ENCODE measurements around the gene PVALEF. TPM values are rescaled to one million over a fixed set of nuclear protein-coding genes. Genes with fewer than 3 reads are reported as not detected.

PVALEF gene
- total and polyA plus RNA-seq, 2 donors = not detected

DNA sequence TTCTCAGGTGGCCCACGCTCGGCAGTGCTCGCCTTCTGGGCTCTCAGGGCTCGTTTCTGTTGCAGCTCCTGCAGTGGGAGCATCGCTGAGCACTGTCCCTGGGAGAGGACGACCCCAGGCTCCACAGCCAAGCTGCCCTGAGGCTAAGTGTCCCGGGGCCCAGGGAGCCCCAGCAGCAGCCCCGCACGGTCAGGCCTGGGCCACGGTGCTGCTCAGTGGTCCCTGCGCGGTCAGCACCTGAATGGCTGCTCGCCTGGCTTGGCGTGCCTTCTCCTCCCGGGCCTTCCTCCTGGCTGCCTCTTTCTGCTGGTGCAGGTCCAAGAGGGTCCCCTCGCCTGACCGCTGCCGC, 34.1 kb downstream of the PVALEF start:
- 93% methylated on average over 18 of the region's 18 CpGs for WGBS
- H3K4me1 ChIP-seq (ENCODE audit: insufficient read depth) = no peaks in the 10 kb centered on the region
- DNase-seq (ENCODE audit: extremely low spot score) = no peak
- no peaks in the 10 kb centered on the region for H3K36me3 ChIP-seq (ENCODE audit: insufficient read depth)
- H3K4me3 ChIP-seq (ENCODE audit: low read depth, low read length) = no peak overlapping the region
- H3K27ac ChIP-seq (ENCODE audit: low read depth) = no peak overlapping the region

DNA sequence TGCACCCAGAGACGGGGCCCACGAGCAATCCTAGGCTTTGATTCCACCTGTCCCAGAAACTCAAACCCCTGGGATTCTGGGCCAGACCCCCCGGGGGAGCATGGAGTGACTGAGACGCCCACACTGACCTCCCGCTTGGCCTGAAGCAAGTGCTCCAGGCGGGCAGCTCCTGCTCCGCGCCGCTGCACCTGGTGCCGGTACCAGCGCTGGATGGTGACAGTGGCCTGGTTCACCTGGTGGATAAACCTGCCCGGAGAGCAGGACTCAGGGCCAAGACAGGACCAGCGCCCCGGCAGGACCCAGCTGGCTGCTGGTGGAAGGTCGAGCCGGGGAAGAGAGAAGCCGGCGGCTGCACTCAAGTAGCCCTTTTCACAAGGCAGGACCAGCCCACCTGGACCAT, 34.9 kb downstream of the PVALEF start:
- Histone ChIP-seq H3K27ac (ENCODE audit: low read depth) (no peak overlapping the region), H3K4me3 (ENCODE audit: low read depth, low read length) (no peak overlapping the region), H3K4me1 (ENCODE audit: insufficient read depth) (no peaks in the 10 kb centered on the region), H3K36me3 (ENCODE audit: insufficient read depth) (no peaks in the 10 kb centered on the region)
- WGBS = 95% methylated on average over 18 of the region's 18 CpGs
- DNase-seq (ENCODE audit: extremely low spot score) = no peak

DNA sequence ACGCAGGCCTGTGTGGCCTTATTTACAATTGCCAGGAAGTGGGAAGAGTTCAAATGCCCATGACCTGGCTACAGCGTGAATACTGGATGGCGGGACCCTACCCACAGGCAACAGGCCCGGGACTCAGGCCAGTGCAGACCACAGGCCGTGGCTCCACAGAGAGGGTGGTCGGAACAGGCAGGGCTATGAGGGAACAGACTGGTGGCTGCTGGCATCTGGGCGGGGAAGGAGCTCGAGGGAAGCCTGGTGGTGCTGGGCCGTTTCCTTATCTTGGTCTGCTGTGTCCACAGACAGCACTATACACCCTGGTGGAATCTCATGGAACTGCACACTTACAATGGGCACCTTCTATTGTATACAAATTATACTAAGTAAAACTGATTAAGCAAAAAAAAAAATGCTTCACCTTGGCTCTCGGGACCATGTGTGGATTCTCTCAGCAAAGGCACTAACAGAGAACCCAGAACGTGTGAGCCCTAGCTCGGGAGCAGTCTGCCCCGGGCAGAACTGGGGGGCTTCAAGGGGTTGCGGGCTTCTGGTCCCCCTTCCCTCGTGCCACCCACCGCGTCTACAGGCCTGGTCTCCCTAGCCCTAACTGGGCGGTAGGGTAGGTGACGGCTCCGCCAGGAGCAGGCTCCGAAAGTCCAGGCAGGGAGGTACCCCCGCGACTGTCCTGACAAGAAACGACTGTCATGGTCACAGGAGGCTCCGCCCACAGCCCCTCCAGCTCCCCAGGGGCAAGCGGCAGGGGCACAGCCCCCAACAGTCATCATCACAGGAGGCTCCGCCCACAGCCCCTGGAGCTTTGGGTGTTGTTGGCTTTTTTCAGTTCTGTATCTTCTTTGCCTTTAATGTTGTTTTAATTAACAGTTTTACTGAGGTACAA, 35.6 kb downstream of the PVALEF start:
- no peak for DNase-seq (ENCODE audit: extremely low spot score)
- H3K4me1 ChIP-seq (ENCODE audit: insufficient read depth) = no peaks in the 10 kb centered on the region
- no peak overlapping the region for H3K27ac ChIP-seq (ENCODE audit: low read depth)
- H3K36me3 ChIP-seq (ENCODE audit: insufficient read depth) = no peaks in the 10 kb centered on the region
- WGBS = 75% methylated on average over 27 of the region's 27 CpGs
- H3K4me3 ChIP-seq (ENCODE audit: low read depth, low read length) = no peak overlapping the region

DNA sequence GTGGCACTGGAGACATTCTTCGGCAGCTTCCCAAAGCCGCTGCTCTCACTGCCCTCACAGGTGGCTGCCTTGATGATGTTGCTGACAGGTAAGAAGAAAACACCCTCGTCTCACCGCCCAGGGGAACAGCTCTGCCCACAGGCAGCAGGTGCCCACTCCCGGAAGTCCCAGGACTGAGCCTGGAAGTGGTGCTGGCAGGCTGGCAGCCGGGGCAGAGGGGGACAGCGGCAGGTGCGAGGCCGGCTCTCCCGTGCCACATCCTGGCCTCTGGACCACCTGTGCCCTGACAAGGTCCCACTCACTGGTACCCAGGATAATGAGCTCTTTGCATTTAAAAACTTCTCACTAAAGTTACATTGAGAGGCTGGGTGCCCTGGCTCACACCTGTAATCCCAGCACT, 37.0 kb downstream of the PVALEF start:
- Histone ChIP-seq H3K4me1 (ENCODE audit: insufficient read depth) (no peaks in the 10 kb centered on the region), H3K36me3 (ENCODE audit: insufficient read depth) (no peaks in the 10 kb centered on the region), H3K27ac (ENCODE audit: low read depth) (no peak overlapping the region), H3K4me3 (ENCODE audit: low read depth, low read length) (no peak overlapping the region)
- WGBS = 96% methylated on average over 10 of the region's 10 CpGs
- no peak for DNase-seq (ENCODE audit: extremely low spot score)

DNA sequence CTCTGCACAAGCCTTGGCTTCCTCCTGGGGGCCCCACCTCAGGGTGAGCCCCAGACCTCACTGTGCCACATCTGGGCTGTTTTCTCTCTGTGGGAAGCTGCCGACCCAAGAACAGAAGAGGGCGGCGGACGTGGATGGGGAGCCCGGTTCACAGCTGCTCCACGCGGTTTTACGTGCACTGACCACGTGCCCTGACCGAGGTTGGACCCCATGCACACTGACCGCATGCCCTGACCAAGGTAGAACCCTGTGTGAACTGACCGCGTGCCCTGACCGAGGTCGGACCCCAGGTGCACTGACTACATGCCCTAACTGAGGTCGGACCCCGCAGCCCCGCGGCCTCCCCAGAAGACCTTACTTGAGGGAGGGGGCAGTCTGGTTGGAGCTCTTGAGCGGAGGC, 37.8 kb downstream of the PVALEF start:
- no peaks in the 10 kb centered on the region for H3K4me1 ChIP-seq (ENCODE audit: insufficient read depth)
- no peak overlapping the region for H3K27ac ChIP-seq (ENCODE audit: low read depth)
- H3K4me3 ChIP-seq (ENCODE audit: low read depth, low read length) = no peak overlapping the region
- 94% methylated on average over 20 of the region's 20 CpGs for WGBS
- no peaks in the 10 kb centered on the region for H3K36me3 ChIP-seq (ENCODE audit: insufficient read depth)
- no peak for DNase-seq (ENCODE audit: extremely low spot score)

DNA sequence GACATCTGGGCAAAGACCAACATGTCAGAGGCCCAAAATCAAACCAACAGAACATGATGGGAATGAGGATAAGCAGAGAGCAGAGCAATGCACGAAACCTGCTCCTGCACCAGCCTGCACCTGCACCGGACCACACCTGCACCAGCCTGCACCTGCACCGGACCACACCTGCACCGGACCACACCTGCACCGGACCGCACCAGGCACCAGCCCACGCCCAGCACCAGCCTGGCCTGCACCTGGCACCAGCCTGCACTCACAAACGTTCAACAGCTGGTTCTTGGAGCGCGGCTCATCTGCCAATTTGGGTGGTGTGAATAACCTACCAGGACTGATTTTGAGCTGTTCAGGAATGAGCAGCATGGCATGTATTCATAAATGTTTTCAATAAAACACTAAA, 39.3 kb downstream of the PVALEF start:
- no peaks in the 10 kb centered on the region for H3K4me1 ChIP-seq (ENCODE audit: insufficient read depth)
- no peaks in the 10 kb centered on the region for H3K36me3 ChIP-seq (ENCODE audit: insufficient read depth)
- H3K4me3 ChIP-seq (ENCODE audit: low read depth, low read length) = no peak overlapping the region
- H3K27ac ChIP-seq (ENCODE audit: low read depth) = no peak overlapping the region
- DNase-seq (ENCODE audit: extremely low spot score) = no peak
- WGBS = 83% methylated on average over 10 of the region's 10 CpGs

DNA sequence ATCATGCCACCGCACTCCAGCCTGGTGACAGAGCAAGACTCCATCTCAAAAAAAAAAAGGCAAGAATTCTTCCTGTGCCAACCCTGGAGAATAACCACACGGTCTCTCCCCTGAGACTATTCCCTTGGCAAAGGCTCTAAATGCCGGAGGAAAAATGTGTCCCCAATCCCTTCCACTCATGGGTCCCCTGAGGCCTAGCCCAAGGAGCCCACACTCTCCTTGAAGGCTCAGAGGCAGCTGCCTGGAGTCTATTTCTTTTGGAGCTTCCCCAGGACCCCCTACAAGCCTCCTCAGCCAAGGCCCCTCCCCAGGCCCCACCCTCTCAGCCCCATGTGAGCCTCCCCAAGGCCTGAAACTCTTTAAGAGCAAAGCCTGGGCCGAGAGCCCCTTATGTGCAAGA, 40.9 kb downstream of the PVALEF start:
- 79% methylated on average over 4 of the region's 4 CpGs for WGBS
- H3K4me1 ChIP-seq (ENCODE audit: insufficient read depth) = no peaks in the 10 kb centered on the region
- no peak overlapping the region for H3K27ac ChIP-seq (ENCODE audit: low read depth)
- no peaks in the 10 kb centered on the region for H3K36me3 ChIP-seq (ENCODE audit: insufficient read depth)
- no peak for DNase-seq (ENCODE audit: extremely low spot score)
- H3K4me3 ChIP-seq (ENCODE audit: low read depth, low read length) = no peak overlapping the region

DNA sequence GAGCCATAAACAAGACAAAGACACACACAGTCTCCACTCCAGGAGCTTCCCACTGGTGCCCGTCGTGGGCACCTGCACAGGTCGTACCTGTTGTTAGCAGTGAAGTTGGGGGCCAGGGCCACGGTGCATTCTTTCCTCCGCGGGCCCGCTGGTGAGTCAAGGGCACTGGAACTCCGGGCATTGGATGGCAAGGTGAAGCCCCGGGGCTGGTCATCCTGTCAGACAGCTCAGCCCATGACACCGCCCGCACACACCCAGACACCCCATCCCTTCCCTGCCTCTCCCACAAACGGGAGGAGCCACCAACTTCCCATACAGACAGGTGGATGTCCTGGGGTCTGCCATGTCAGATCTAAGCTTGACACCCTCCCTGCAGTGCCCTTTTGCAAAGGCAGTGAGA, 41.4 kb downstream of the PVALEF start:
- no peaks in the 10 kb centered on the region for H3K36me3 ChIP-seq (ENCODE audit: insufficient read depth)
- H3K4me1 ChIP-seq (ENCODE audit: insufficient read depth) = no peaks in the 10 kb centered on the region
- 92% methylated on average over 12 of the region's 12 CpGs for WGBS
- DNase-seq (ENCODE audit: extremely low spot score) = no peak
- H3K27ac ChIP-seq (ENCODE audit: low read depth) = no peak overlapping the region
- H3K4me3 ChIP-seq (ENCODE audit: low read depth, low read length) = no peak overlapping the region

DNA sequence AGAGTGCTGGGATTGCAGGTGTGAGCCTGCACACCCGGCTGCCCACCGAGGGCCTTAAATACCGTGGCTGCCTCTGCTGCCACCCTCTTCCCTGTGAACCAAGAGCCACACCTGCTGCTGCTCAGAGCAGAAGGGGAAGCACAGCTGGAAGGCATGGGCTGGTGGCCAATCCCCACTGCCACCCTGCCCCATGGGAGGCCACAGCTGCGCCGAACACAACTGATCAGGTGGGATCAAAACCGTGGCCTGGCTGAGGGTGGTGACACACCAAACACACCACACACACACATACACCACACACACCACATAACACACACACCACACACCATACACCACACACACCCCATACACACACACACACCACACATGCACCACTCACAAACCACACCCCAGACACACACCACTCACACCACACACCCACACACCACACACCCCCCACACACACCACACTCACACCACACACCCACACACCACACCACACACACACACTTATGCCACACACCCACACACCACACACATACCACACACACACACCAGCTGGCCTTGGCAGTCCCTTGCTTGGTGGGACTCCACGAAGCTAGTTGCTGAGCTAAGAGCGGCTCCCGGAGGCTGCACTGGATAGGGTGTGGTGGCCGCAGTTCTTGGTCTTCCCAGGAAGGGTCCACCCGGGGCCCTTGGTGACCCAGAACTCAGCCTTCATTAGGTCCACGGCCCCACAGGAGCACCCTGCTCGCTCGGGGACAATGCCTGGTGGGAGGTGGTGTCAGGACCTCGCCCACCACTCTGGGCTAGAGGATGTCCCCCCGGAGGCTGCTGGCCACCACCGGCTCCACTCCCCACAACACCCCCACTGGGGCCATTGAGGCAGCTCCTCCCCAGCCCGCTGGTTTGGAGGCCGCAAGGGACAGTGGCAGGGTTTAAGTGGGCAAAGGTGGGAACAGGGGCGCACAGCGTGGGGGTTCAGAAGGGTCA, 42.6 kb downstream of the PVALEF start:
- Histone ChIP-seq H3K27ac (ENCODE audit: low read depth) (no peak overlapping the region), H3K4me3 (ENCODE audit: low read depth, low read length) (no peak overlapping the region), H3K36me3 (ENCODE audit: insufficient read depth) (no peaks in the 10 kb centered on the region), H3K4me1 (ENCODE audit: insufficient read depth) (no peaks in the 10 kb centered on the region)
- WGBS = 90% methylated on average over 21 of the region's 21 CpGs
- DNase-seq (ENCODE audit: extremely low spot score) = no peak

DNA sequence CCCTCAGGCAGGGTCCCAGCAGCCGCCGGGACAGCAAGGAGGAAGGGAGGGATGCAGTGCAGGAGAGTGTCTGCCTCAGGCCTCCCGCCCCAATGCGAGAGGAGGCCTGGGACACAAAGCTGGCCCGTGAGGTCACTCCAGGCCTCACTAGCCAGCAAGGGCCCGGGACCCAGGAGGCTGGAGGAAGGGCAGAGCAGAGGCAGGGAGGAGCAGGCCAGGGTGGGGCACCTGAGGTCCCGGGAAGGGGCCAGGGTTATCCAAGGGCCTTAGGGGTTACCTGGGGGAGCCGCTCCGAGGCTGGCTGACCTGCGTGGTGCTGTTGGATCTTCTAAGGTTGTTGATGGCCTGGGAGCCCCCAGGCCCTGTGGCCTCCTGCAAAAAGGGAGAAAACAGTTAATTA, 43.3 kb downstream of the PVALEF start:
- DNase-seq (ENCODE audit: extremely low spot score) = no peak
- Histone ChIP-seq H3K27ac (ENCODE audit: low read depth) (no peak overlapping the region), H3K4me3 (ENCODE audit: low read depth, low read length) (no peak overlapping the region), H3K4me1 (ENCODE audit: insufficient read depth) (no peaks in the 10 kb centered on the region), H3K36me3 (ENCODE audit: insufficient read depth) (no peaks in the 10 kb centered on the region)
- 94% methylated on average over 10 of the region's 10 CpGs for WGBS

DNA sequence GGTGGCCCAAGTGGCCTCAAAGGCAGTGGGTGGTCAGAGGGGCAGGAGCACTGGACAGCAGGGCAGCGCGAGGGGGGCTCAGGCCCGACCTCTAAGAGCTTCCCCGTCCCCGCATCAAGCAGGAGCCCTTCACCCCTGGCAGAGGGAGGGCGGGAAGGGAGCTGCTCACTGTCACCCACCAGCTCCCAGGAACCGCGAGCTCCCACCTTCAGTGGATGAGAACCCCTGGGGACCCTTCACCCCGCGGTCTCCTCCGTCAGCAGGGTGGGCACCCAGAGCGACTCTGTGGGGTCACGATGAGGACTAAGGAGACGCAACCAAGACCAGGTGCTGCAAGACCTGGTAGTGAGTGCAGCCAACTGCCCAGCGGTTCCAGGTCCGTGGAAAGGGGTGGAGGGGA, 43.8 kb downstream of the PVALEF start:
- Histone ChIP-seq H3K4me3 (ENCODE audit: low read depth, low read length) (no peak overlapping the region), H3K36me3 (ENCODE audit: insufficient read depth) (no peaks in the 10 kb centered on the region), H3K27ac (ENCODE audit: low read depth) (no peak overlapping the region), H3K4me1 (ENCODE audit: insufficient read depth) (no peaks in the 10 kb centered on the region)
- no peak for DNase-seq (ENCODE audit: extremely low spot score)
- WGBS = 95% methylated on average over 16 of the region's 16 CpGs

DNA sequence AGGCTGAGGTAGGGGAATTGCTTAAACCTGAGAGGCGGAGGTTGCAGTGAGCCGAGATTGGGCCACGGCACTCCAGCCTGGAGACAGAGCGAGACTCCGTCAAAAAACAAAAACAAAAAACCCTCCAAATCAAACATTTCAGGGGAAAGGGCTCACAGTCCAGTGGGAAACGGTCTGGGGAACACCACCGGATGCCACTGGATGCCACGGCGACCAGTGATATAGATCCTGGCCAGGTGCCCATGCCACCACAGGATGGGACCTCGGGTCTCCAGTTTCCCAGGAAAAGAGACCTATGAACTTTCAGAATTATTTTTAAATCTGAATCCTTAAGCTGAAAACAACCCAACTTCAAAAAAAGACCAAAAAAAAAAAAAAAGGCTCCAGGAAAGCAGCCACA, 45.2 kb downstream of the PVALEF start:
- H3K36me3 ChIP-seq (ENCODE audit: insufficient read depth) = no peaks in the 10 kb centered on the region
- DNase-seq (ENCODE audit: extremely low spot score) = no peak
- WGBS = 82% methylated on average over 10 of the region's 10 CpGs
- H3K4me3 ChIP-seq (ENCODE audit: low read depth, low read length) = no peak overlapping the region
- H3K27ac ChIP-seq (ENCODE audit: low read depth) = no peak overlapping the region
- no peaks in the 10 kb centered on the region for H3K4me1 ChIP-seq (ENCODE audit: insufficient read depth)

DNA sequence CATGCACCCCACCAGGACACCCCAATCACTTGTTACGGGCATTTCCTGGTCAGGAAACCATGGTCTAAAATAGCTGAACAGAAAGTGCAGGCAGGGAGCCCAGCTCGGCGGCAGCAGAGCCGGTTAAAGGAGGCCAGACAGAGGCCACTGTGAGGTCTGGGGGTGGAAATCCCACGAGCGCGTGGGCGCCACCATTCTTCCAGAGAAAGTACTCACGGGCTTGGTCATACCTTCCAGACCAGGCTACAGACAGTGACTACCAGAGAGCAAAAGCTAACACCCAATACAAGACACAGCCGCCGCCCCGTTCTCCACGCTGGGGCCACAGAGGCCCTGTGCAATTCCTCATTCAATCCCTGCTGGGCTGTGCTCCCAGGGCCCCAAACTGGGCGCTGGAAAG, 45.6 kb downstream of the PVALEF start:
- no peaks in the 10 kb centered on the region for H3K36me3 ChIP-seq (ENCODE audit: insufficient read depth)
- no peaks in the 10 kb centered on the region for H3K4me1 ChIP-seq (ENCODE audit: insufficient read depth)
- H3K27ac ChIP-seq (ENCODE audit: low read depth) = no peak overlapping the region
- WGBS = 77% methylated on average over 14 of the region's 14 CpGs
- no peak overlapping the region for H3K4me3 ChIP-seq (ENCODE audit: low read depth, low read length)
- no peak for DNase-seq (ENCODE audit: extremely low spot score)

DNA sequence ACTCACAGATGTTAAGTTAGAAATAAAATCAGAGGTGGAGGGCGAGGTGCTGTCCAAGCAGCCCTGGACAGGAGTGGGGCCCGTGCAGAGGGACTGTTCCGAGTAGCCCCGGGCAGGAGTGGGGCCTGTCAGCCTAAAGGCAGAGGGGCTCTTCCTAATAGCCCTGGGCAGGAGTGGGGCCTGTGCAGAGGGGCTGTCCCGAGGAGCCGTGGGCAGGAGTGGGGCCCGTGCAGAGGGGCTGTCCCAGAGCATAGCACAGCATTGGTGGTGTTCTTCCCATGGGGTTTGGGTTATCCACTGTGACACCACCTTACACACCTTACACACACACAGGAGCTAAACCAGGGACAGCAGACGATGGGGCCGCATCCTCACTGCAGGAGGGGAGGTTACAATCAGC, 47.1 kb downstream of the PVALEF start:
- H3K36me3 ChIP-seq (ENCODE audit: insufficient read depth) = no peaks in the 10 kb centered on the region
- no peak for DNase-seq (ENCODE audit: extremely low spot score)
- no peaks in the 10 kb centered on the region for H3K4me1 ChIP-seq (ENCODE audit: insufficient read depth)
- WGBS = 85% methylated on average over 9 of the region's 9 CpGs
- no peak overlapping the region for H3K27ac ChIP-seq (ENCODE audit: low read depth)
- H3K4me3 ChIP-seq (ENCODE audit: low read depth, low read length) = no peak overlapping the region
